Measurements from ENCODE around the gene LRRC49.
"Not testable (repeated sequence)": the region's sequence is repeated elsewhere in the genome, so short reads cannot be mapped to it uniquely, and the experiment has no call there.

The LRRC49 gene

DNA sequence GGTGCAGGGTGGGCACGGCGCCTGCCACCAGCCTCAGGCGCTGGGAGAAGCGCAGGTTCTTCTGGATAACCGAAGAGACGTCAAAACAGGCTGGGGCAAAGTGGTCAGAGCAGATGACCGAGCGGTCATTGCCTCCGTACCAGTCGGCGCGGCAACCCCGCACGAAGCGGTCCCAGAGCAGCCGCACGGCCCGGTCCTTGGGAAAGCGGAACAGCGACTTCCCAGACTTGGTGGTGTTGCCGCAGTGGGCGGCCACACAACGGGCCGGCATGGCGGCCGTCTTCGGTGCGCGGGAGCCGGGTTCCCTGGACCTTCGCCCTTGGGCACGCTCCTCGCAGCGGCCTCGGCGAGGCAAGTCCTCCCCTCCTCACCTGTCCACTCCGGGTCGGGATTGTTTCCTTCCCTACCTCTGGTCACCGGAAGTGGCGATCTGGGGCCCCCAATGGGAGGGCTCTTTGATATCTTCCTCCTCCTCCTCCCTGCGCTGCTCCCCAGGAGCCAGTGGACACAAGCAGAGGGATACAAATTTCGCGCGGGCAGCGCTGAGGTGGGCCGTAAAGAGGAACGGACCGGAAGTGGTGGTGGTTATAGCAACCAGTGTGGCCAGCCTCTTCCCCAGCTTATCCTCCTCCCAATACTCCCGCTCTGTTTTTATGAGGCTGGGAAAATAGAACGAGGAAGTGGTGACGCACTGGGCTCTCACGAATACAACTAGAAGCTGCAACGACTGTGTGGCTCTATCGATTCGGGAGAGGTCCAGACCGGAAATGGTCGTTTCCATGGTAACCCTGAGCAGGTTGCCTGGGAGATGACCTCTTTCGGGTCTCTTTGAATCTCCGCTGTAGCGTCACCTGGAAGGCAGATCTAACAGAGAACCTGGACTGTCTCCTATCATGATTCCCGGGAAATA, at the start of gene LRRC49, which contains the start of gene THAP10:
TSS of gene LRRC49 (plus strand) at position 825 of the 910 bp plus-strand sequence. CDS start at position 894, 69 bp downstream.
TSS of gene THAP10 (minus strand) at position 432 of the 910 bp plus-strand sequence. CDS start at position 271, 161 bp downstream.
- peak; percentile 71 for DNase-seq (ENCODE audit: low spot score)

GRCh38 chr15:70845602-70846360, 46.8 kb upstream of the LRRC49 start:
- DNase-seq (ENCODE audit: low spot score) = no peak

DNA sequence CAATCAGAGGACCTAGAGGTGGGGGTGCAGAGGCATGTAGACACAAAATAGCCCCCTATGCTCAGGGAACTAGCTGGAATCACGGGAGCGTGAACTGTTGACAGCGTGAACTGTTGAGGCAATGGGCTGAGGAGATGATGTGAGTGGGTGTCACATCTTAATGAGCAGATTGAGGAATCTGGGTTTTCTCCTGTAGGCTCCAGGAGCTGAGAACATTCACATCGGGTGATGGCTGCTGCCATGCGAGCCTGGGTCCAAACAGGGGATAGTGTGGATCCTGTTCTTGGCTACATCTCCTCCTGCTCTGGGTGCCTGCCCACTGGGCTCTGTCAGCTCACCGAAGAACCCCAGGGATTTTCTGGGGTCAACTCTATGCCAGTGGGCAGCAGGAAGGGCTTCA, 40.7 kb upstream of the LRRC49 start:
- no peak for DNase-seq (ENCODE audit: low spot score)

- DNase-seq (ENCODE audit: low spot score) = peak; percentile 48
Measured at GRCh38 chr15:70852501-70853317, 39.9 kb upstream of the LRRC49 start.

- peak; percentile 77 for DNase-seq (ENCODE audit: low spot score)
Measured at GRCh38 chr15:70853318-70853972, 39.2 kb upstream of the LRRC49 start.

- peak; percentile 76 for DNase-seq (ENCODE audit: low spot score)
Measured at GRCh38 chr15:70853973-70854665, 38.5 kb upstream of the LRRC49 start, which contains the start of gene LARP6. LARP6 (minus strand) TSS chr15:70854157; CDS start chr15:70854088, 69 bp downstream.

DNA sequence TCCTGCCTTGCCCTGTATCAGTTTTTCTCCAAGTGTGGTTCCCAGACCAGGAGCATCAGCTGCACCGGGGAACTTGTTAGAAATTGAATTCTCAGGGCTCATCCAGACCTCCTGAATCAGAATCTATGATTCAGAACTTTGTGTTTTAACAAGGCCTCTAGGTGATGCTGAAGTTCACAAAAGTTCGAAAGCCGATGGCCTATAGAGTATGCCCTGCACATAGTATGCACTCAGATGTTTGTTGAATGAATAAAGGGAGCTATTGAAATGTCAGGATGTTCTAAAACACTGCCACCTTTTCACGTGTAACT, 38.0 kb upstream of the LRRC49 start:
- DNase-seq (ENCODE audit: low spot score) = peak; percentile 58

DNA sequence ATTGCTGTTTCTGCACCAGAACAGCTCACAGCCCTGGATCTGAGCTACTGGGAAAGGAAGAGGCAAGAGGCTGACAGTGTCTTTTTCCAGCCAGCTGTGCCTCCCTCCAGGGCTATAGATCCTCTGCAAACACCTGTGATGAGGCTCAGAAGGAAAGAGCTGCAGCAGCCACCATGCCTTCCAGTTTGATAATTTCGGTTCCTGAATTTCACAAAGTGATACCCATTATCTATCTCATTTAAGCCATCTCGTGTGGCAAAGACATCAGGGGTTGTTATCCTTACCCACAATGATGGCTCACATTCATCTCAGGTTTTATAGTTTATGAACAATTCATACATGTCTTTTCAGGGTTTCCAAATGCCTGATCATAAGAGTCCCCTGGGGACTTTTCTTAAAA, 36.9 kb upstream of the LRRC49 start:
- no peak for DNase-seq (ENCODE audit: low spot score)

GRCh38 chr15:70856177-70856883, 36.3 kb upstream of the LRRC49 start:
- DNase-seq (ENCODE audit: low spot score) = no peak

DNA sequence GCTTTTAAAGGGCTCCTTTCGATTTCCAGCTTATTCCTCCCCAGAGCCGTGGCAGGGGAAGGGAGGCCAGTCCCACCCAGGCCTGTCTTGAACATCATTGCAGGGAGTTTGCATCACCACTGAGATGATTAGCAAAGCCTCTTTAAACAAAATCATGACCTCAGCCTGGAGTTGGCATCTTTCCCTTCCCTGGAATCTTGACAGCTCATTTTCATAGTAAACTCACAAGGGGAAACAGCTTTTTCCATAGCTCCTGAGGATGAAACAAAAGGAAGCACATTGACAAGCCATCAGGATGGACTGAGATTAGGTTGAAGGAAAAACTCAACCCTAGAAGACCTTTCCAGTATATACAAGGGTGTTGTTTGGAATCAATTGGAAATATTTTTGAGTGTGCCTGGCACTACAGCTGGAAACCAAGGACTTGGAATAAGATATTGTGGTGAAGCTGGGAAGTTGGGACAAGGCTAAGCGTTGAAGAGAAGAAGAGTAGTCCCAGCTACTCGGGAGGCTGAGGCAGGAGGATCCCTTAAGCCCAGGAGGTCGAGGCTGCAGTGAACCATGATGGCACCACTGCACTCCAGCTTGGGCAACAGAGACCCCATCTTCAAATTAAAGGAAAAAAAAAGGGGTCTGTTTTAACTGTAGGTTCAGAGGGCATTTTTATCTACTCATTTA, 35.6 kb upstream of the LRRC49 start:
- DNase-seq (ENCODE audit: low spot score) = peak; percentile 60

DNA sequence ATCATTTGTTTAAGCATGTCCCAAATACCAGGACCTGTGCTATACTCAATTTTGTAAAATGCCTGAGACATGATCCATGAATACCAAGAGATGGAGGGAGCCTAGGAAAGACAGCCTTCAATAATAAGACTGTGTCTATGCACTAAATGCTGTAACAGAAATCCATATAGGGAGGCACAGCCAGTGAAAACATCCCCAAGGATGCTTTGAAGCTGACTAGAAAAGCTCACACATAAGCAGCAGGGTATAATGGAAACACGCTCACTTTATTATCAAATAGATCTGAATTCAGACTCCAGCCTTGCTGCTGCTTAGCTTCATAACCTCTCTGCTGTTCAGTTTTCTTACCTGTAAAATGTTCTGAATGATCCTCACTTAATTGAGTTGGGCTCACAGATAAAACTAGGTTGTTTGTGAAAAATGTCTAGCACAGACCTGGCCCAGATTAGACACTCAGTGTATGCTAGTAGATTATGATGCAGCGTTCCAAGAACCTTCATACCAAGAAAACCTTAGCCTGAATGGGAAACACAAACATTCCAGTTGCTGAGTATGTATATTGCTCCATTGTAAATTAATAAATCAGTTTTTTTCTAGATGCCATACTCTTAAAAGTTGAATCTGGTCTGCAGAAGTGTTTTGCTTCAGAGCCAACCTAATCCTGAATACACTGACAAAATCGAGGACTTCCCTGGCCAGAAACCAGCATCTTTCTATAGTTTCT, 34.9 kb upstream of the LRRC49 start:
- DNase-seq (ENCODE audit: low spot score) = no peak

- not testable (repeated sequence) for DNase-seq (ENCODE audit: low spot score)
Measured at GRCh38 chr15:70858614-70859321, 33.9 kb upstream of the LRRC49 start.

DNA sequence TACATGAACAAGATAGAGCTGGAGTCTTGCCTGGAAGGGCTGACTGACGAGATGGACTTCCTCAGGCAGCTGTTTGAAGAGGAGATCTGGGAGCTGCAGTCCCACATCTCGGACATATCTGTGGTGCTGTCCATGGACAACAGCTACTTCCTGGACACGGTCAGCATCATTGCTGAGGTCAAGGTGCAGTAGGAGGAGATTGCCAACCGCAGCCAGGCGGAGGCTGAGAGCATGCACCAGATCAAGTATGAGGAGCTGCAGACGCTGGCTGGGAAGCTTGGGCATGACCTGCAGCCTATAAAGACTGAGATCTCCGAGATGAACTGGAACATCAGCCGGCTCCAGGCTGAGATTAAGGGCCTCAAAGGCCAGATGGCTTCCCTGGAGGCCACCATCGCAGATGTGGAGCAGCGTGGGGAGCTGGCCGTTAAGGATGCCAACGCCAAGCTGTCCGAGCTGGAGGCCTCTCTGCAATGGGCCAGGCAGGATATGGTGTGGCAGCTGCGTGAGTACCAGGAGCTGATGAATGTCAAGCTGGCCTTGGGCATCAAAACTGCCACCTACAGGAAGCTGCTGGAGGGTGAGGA, 33.2 kb upstream of the LRRC49 start:
- DNase-seq (ENCODE audit: low spot score) = no peak

GRCh38 chr15:70859998-70860397, 32.6 kb upstream of the LRRC49 start:
- DNase-seq (ENCODE audit: low spot score) = no peak

GRCh38 chr15:70863450-70864218, 29.0 kb upstream of the LRRC49 start:
- DNase-seq (ENCODE audit: low spot score) = no peak

- no peak for DNase-seq (ENCODE audit: low spot score)
Measured at GRCh38 chr15:70866982-70867641, 25.5 kb upstream of the LRRC49 start.

All from HuH-7.5 (cell line).